GM19324 (cell line): Measurements from ENCODE around the gene ZNF564.
"Not testable (repeated sequence)": the region's sequence is repeated elsewhere in the genome, so short reads cannot be mapped to it uniquely, and the experiment has no call there.

Source experiments
- ATAC-seq: cut with Tn5 transposase; IDR thresholded peaks from one replicate; pipeline ENCODE4 v1.9.1; 2021; ENCODE audit warnings: mild to moderate bottlenecking, moderate library complexity; ENCODE audit not compliant: unreplicated experiment, low FRiP score

ZNF564 gene

GRCh38 chr19:12513531-12514061, 37.7 kb downstream of the ZNF564 start:
- no peak for ATAC-seq

- ATAC-seq, result no peak
Measured at GRCh38 chr19:12497032-12497431, 54.2 kb downstream of the ZNF564 start.

DNA sequence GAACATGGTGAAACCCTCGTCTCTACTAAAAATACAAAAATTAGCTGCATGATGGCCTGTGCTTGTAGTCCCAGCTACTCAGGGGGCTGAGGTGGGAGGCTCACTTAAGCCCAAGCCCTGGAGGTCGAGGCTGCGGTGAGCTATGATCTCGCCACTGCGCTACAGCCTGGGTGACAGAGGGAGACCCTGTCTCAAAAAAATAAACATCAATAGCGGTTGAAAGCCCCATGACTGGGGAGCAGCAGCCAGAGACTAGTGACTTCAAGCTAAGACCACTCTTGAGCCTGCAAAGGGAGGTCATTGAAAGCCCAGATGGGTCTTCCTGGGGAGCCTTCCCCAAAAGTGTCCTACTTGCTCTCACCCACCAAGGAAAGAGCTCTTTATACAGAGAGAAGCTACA, 54.8 kb downstream of the ZNF564 start:
- ATAC-seq, result no peak

- no peak for ATAC-seq
Measured at GRCh38 chr19:12495002-12495802, 56.1 kb downstream of the ZNF564 start.

GRCh38 chr19:12494260-12494860, 56.9 kb downstream of the ZNF564 start:
- ATAC-seq, result no peak

- not testable (repeated sequence) for ATAC-seq
Measured at GRCh38 chr19:12486265-12486783, 65.0 kb downstream of the ZNF564 start.

DNA sequence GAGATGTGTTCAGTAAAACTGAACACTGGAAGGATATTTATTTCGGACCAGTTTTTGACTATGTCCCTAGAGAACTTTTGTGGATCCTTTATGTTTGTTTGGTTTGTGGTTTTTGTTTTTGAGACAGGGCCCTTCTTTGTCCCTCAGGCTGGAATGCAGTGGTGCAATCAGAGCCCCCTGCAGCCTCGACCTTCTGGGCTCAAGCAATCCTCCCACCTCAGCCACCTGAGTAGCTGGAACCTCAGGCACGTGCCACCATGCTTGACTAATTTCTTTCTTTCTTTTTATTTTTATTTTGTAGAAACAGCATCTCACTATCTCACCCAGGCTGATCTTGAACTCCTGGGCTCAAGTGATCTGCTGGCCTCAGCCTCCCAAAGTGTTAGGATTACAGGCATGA, 65.7 kb downstream of the ZNF564 start:
- no peak for ATAC-seq

DNA sequence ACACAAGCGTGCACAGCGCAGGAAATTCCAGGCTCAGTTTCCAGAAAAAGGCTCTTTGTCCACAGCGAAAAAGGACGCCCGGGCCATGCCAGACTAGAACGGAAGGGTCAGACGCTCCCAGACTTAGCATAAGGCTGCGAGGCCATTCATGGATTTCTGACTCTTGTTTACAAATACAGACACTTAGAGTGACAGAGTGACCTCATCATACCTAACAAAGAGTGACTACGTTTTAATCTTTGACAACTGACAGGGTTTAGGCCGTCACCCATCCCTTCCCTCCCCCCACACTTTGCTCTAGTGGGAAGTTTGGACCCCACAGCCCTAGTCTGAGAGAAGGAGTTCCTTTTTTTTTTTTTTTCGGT, 66.2 kb downstream of the ZNF564 start:
- peak; percentile 17 for ATAC-seq

DNA sequence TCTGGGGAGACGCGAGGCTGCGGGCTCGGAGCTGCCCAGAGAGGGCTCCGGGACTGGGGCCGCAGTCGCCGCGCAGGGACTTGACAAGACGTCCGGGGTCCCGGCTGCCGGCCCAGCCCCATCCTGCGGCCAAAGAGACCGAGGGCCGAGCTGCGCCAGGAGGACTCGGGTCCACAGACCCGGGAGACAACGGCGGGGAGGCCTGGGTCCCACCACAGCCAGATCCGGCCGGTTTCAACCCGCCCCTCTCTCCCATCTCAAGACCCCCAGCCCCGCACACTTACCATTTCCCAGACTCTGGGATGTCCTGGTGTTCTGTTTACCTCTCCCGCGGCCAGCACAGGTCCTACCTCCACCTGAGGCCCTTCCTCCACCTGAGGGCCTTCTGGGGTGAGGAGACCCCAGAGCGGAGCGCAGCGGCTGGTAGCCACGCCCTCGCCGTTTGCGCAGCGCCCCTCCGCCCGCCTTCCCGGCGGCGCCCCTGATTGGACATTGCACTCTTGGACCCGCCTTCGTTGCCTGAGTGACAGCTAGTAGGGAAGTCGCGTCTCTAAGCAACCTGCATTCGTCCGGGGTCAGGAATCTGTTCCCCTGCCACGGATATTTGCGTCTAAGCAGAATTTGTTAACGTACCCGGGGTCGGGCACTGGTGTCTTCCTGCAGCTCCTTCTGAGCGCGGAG, 66.8 kb downstream of the ZNF564 start, which contains the start of gene ZNF709:
Gene ZNF709, minus strand, starts transcription at position 446 of the 681 bp plus-strand sequence. Its CDS starts 159 bp downstream, at position 287.
- ATAC-seq, result peak; percentile 95

- no peak for ATAC-seq
Measured at GRCh38 chr19:12484011-12484370, 67.3 kb downstream of the ZNF564 start.

DNA sequence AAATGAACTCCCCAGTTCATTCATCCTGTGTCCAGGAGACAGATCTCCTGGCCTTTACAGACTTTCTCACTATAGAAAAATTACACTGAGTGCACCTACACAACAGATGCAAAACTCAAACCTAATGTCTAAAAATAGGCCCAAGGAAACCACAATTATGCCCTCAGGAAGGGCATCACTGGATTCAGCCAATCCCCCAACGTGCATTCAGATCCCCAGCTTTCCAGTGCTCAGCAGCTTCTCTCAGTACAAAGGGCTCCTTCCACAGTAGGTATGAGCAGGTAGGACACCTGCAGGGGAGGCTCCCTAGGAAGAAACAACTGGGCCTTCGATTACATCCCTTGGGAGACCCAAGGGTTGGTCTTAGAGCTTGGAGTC, 68.8 kb downstream of the ZNF564 start:
- no peak for ATAC-seq

DNA sequence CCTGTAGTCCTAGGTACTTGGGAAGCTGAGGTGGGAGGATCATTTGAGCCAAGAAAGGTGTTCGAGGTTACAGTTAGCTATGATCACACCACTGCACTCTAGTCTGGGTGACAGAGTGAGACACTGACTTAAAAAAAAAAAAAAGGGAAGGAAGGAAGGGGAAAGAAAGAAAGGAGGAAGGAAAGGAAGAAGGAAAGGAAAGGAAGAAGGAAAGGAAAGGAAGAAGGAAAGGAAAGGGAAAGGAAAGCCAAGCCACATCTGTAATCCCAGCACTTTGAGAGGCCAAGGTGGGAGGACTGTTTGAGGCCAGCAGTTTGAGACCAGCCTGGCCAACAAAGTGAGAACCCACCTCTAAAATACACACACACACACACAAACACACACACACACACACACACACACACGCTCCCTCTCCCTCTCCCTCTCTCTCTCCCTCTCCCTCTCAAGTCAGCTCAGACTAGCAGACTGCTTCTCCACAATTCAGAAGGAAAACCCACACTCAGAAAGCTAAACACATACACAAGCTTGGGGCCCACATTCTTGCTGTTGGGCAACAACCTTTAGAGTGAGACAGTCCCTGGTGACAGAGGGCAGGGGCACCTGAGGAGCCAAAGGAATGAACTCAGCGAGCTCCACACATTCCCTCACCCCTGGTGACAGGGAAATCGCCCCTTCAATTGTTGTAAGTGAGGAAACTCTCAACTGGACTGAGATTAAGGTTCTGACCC, 69.3 kb downstream of the ZNF564 start:
- ATAC-seq, result no peak

DNA sequence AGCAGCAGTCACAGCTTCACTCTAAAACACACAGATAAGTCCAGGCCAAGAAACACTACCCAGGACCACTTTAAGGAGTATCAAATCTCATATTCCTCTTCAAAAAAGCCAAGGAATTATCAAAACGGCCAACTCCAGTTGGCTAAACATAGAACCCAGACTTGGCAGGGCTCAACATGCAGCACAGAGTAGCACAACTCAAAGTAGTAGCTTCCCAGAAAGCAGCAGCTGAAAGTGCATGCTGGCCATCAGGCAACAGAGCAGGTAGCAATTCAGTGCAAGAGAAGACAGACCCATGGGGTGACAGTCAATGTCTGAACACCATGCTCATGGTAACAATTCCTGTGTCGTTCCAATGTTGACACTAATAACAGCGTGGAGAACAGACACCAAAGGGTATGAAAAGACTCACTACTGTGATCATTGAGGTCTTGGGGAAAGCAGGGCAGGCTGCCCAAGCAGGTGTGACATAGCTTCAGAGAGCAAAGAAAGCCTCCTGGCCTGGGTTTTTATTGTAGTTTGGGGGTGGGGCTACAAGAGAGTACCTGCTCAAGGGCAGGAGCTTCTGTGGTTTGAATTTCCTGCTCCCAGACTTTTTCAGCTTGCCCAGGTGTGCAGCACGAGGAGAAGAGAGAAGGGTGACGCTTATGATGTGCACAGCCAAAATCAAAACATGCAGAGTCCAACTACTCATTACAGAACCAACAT, 72.9 kb downstream of the ZNF564 start:
- ATAC-seq, result no peak
